Kidney (tissue), 14 donors: Measurements from ENCODE around the gene NPSR1. TPM values are rescaled to one million over a fixed set of nuclear protein-coding genes. Genes with fewer than 3 reads are reported as not detected.
"Not testable (repeated sequence)": the region's sequence is repeated elsewhere in the genome, so short reads cannot be mapped to it uniquely, and the experiment has no call there.

ENCODE experiments used
- DNase-seq, 5 donors: peaks; one replicate each; pipeline ENCODE4 v3.0.0-alpha.2; 2013 to 2020
- FAIRE-seq: peaks from 2 replicates; lab custom pipeline; 2012; peaks lifted over from hg19 to GRCh38; lab: Jason Lieb, UNC
- H3K27ac ChIP-seq, 2 donors: one replicate each; pipeline ENCODE4 v1.7.0; 2013; ENCODE audit warnings: low read depth in 2 of 2, low read length in 2 of 2, inconsistent platforms in 1 of 2
- H3K27me3 ChIP-seq: one replicate; pipeline ENCODE4 v1.7.1; 2013; ENCODE audit warnings: low read length, inconsistent platforms; ENCODE audit not compliant: control insufficient read depth, insufficient read depth
- H3K36me3 ChIP-seq, 3 donors: one replicate each; pipeline versions ENCODE4 v1.7.0 to v1.7.1; 2013; ENCODE audit warnings: low read length in 3 of 3, control low read depth in 1 of 3, inconsistent platforms in 1 of 3; ENCODE audit not compliant: insufficient read depth in 3 of 3, control insufficient read depth in 2 of 3
- H3K4me1 ChIP-seq, 3 donors: one replicate each; pipeline versions ENCODE4 v1.7.0 to v1.7.1; 2013; ENCODE audit warnings: low read length in 3 of 3, inconsistent platforms in 1 of 3, low read depth in 1 of 3; ENCODE audit not compliant: control insufficient read depth in 2 of 3, insufficient read depth in 2 of 3
- H3K4me3 ChIP-seq, 3 donors: one replicate each; pipeline versions ENCODE4 v1.7.0 to v1.8.1; 2013; ENCODE audit warnings: low read length in 3 of 3, control low read depth in 1 of 3, inconsistent platforms in 1 of 3
- H3K9ac ChIP-seq, 3 donors: one replicate each; pipeline versions ENCODE4 v1.7.0 to v1.7.1; 2013; ENCODE audit warnings: low read length in 3 of 3, control low read depth in 1 of 3, inconsistent platforms in 1 of 3
- H3K9me3 ChIP-seq, 3 donors: one replicate each; pipeline versions ENCODE4 v1.7.0 to v1.7.1; 2013; ENCODE audit warnings: low read length in 3 of 3, control low read depth in 1 of 3, inconsistent platforms in 1 of 3; ENCODE audit not compliant: control insufficient read depth in 2 of 3, insufficient read depth in 1 of 3
- CTCF ChIP-seq: IDR thresholded peaks from 3 replicates; pipeline ENCODE4 v1.5.1; 2012; ENCODE audit warnings: mild to moderate bottlenecking, moderate library complexity, borderline replicate concordance; ENCODE audit not compliant: insufficient read depth; ENCODE audit errors: extremely low read depth
- intact Hi-C: fragments of 100-400 bp; cut with DNase I; formaldehyde crosslinking; loops from one replicate; pipeline ENCODE4 v1.11.1; 2022
- polyA plus RNA-seq: library from polyadenylated mRNA; stranded (reverse); fragments of 350-450 nt; fragmentation: Illumina TruSeq; extraction: RNeasy Lipid Tissue Mini Kit (QIAGEN cat#74804); gene quantifications from one replicate; pipeline ENCODE4 v1.2.3, GENCODE V29; 2014; ENCODE audit warnings: low read depth, low replicate concordance; ENCODE audit not compliant: insufficient read depth
- total RNA-seq: library from RNA; stranded (reverse); fragmentation: NEBNext Ultra II Directional; extraction: Animal tissue kit (Norgen Biotek cat#: 25700); gene quantifications from one replicate; pipeline ENCODE4 v1.2.1, GENCODE V29; 2021
- donor health status: control.
- donor health status: control.
- donor health status: control.
- donor health status: control.
- donor health status: control.
- donor health status: DM: yes; HTN: yes; CAD: no.
- donor health status: Normal renal cell carcinoma (clear cell type).

The NPSR1 gene
- total and polyA plus RNA-seq, 2 donors from 2014 or later = not detected

- Histone ChIP-seq H3K36me3 (no peaks in the 10 kb centered on the region), H3K27ac (no peak overlapping the region), H3K4me3 (no peak overlapping the region), H3K9ac (no peak overlapping the region), H3K9me3 (no peaks in the 10 kb centered on the region), H3K27me3 (no peaks in the 10 kb centered on the region), H3K4me1 (no peaks in the 10 kb centered on the region)
- intact Hi-C loops = no loop called here
- no peak for DNase-seq
- no peak for TF ChIP-seq CTCF
- FAIRE-seq = no peak
Observed at GRCh38 chr7:34875481-34875880, 217.5 kb downstream of the NPSR1 start.

GRCh38 chr7:34878944-34879735, 221.1 kb downstream of the NPSR1 start:
- H3K9ac ChIP-seq, H3K4me3 ChIP-seq, DNase-seq, H3K4me1 ChIP-seq, H3K27ac ChIP-seq, H3K27me3 ChIP-seq, intact Hi-C loops, H3K36me3 ChIP-seq, H3K9me3 ChIP-seq, FAIRE-seq: not testable (repeated sequence)

- no peak for FAIRE-seq
- Histone ChIP-seq H3K27ac (no peak overlapping the region), H3K9ac (no peak overlapping the region), H3K4me3 (no peak overlapping the region), H3K9me3 (peaks cover 0 to under 1% (median 0%) of the 10 kb centered on the region in 3 donors), H3K4me1 (no peaks in the 10 kb centered on the region), H3K27me3 (no peaks in the 10 kb centered on the region), H3K36me3 (no peaks in the 10 kb centered on the region)
- TF ChIP-seq CTCF = no peak
- intact Hi-C loops = no loop called here
- DNase-seq = no peak
Observed at GRCh38 chr7:34879871-34880270, 221.9 kb downstream of the NPSR1 start.

- H3K27ac ChIP-seq, DNase-seq, FAIRE-seq, H3K9ac ChIP-seq, H3K4me3 ChIP-seq, H3K27me3 ChIP-seq, intact Hi-C loops, H3K9me3 ChIP-seq, H3K4me1 ChIP-seq, H3K36me3 ChIP-seq: not testable (repeated sequence)
Observed at GRCh38 chr7:34883855-34884254, 225.8 kb downstream of the NPSR1 start.
